H9 (cell line): Measurements from ENCODE around the gene CATSPER1. TPM values are rescaled to one million over a fixed set of nuclear protein-coding genes. Genes with fewer than 3 reads are reported as not detected.

ENCODE experiments used
- DNase-seq: peaks from one replicate; pipeline ENCODE4 v3.0.0-alpha.2; 2017
- H2AFZ ChIP-seq: one replicate; pipeline ENCODE4 v1.6.1; 2013; ENCODE audit warnings: mild to moderate bottlenecking, low read length, control low read depth, moderate library complexity
- H2AK5ac ChIP-seq: 2 replicates; pipeline ENCODE4 v1.6.1; 2013; ENCODE audit warnings: low read length, control low read depth, mixed read lengths; ENCODE audit not compliant: insufficient read length
- H2BK120ac ChIP-seq: one replicate; pipeline ENCODE4 v1.6.1; 2013; ENCODE audit warnings: low read depth, mild to moderate bottlenecking, low read length, control low read depth, inconsistent platforms; ENCODE audit not compliant: poor library complexity, severe bottlenecking
- H2BK12ac ChIP-seq: 2 replicates; pipeline ENCODE4 v1.6.1; 2013; ENCODE audit warnings: low read length, control low read depth, mixed read lengths, low read depth; ENCODE audit not compliant: insufficient read length
- H2BK15ac ChIP-seq: 2 replicates; pipeline ENCODE4 v1.6.1; 2013; ENCODE audit warnings: low read depth, low read length, control low read depth
- H2BK20ac ChIP-seq: one replicate; pipeline ENCODE4 v1.6.1; 2013; ENCODE audit warnings: low read depth, mild to moderate bottlenecking, low read length, control low read depth, inconsistent platforms; ENCODE audit not compliant: poor library complexity, severe bottlenecking
- H2BK5ac ChIP-seq: 2 replicates; pipeline ENCODE4 v1.6.1; 2013; ENCODE audit warnings: low read length, control low read depth, mixed read lengths; ENCODE audit not compliant: insufficient read length
- H3K14ac ChIP-seq: 2 replicates; pipeline ENCODE4 v1.6.1; 2013; ENCODE audit warnings: low read length, control low read depth; ENCODE audit not compliant: insufficient read depth
- H3K18ac ChIP-seq: 2 replicates; pipeline ENCODE4 v1.6.1; 2013; ENCODE audit warnings: low read depth, mild to moderate bottlenecking, mixed read lengths, low read length, control low read depth; ENCODE audit not compliant: insufficient read length
- H3K23ac ChIP-seq: 2 replicates; pipeline ENCODE4 v1.6.1; 2013; ENCODE audit warnings: low read length, control low read depth, mixed read lengths, low read depth; ENCODE audit not compliant: insufficient read length
- H3K23me2 ChIP-seq: 2 replicates; pipeline ENCODE4 v1.6.1; 2013; ENCODE audit warnings: low read depth, mild to moderate bottlenecking, mixed read lengths, low read length, control low read depth; ENCODE audit not compliant: insufficient read length, poor library complexity, severe bottlenecking
- H3K27ac ChIP-seq: 2 replicates; pipeline ENCODE4 v1.5.1; 2013; ENCODE audit warnings: low read length, control low read depth, mixed read lengths, low read depth; ENCODE audit not compliant: insufficient read length
- H3K27me3 ChIP-seq: 2 replicates; pipeline ENCODE4 v1.6.1; 2013; ENCODE audit warnings: low read length, control low read depth, inconsistent platforms; ENCODE audit not compliant: insufficient read depth
- H3K4ac ChIP-seq: 2 replicates; pipeline ENCODE4 v1.6.1; 2013; ENCODE audit warnings: low read depth, mild to moderate bottlenecking, control low read depth, inconsistent platforms, low read length, moderate library complexity
- H3K4me1 ChIP-seq: 2 replicates; pipeline ENCODE4 v1.6.1; 2013; ENCODE audit warnings: low read length, control low read depth, inconsistent platforms; ENCODE audit not compliant: insufficient read depth
- H3K4me2 ChIP-seq: 2 replicates; pipeline ENCODE4 v1.6.1; 2013; ENCODE audit warnings: low read length, control low read depth, mixed read lengths; ENCODE audit not compliant: insufficient read length, insufficient read depth
- H3K56ac ChIP-seq: 2 replicates; pipeline ENCODE4 v1.6.1; 2013; ENCODE audit warnings: low read depth, mild to moderate bottlenecking, mixed read lengths, low read length, control low read depth; ENCODE audit not compliant: insufficient read length
- H3K79me1 ChIP-seq: 2 replicates; pipeline ENCODE4 v1.6.1; 2013; ENCODE audit warnings: low read depth, mild to moderate bottlenecking, moderate library complexity, low read length, control low read depth, inconsistent platforms; ENCODE audit not compliant: insufficient read depth, poor library complexity, severe bottlenecking
- H3K79me2 ChIP-seq: 2 replicates; pipeline ENCODE4 v1.6.1; 2013; ENCODE audit warnings: low read length, control low read depth, inconsistent platforms; ENCODE audit not compliant: insufficient read depth
- H3K9ac ChIP-seq: 2 replicates; pipeline ENCODE4 v1.6.1; 2013; ENCODE audit warnings: low read length, control low read depth, mixed read lengths; ENCODE audit not compliant: insufficient read length; ENCODE audit errors: extremely low read depth
- H3K9me3 ChIP-seq: one replicate; pipeline ENCODE4 v1.6.1; 2013; ENCODE audit warnings: low read depth, low read length, inconsistent platforms; ENCODE audit not compliant: control insufficient read depth
- H3T11ph ChIP-seq: one replicate; pipeline ENCODE4 v1.6.1; 2013; ENCODE audit warnings: mild to moderate bottlenecking, low read length, control low read depth, inconsistent platforms
- H4K20me1 ChIP-seq: one replicate; pipeline ENCODE4 v1.6.1; 2013; ENCODE audit not compliant: control insufficient read depth, insufficient read length, insufficient read depth
- H4K5ac ChIP-seq: 2 replicates; pipeline ENCODE4 v1.6.1; 2013; ENCODE audit warnings: low read depth, mild to moderate bottlenecking, mixed read lengths, low read length, control low read depth; ENCODE audit not compliant: insufficient read length
- H4K8ac ChIP-seq: replicated peaks from 2 replicates; pipeline ENCODE4 v1.6.1; 2013; ENCODE audit warnings: low read length, control low read depth, mixed read lengths, low read depth; ENCODE audit not compliant: insufficient read length
- H4K91ac ChIP-seq: 2 replicates; pipeline ENCODE4 v1.6.1; 2013; ENCODE audit warnings: low read depth, mild to moderate bottlenecking, moderate library complexity, mixed read lengths, low read length, control low read depth; ENCODE audit not compliant: insufficient read length
- H3K27ac Mint-ChIP-seq, 3 experiments: 2 replicates in 2 of 3; 3 replicates in 1 of 3; pipeline ENCODE4 v1.8.0; 2020 to 2021; ENCODE audit warnings: mixed read lengths in 3 of 3, mild to moderate bottlenecking in 1 of 3, moderate library complexity in 1 of 3
- H3K27me3 Mint-ChIP-seq: 2 replicates; pipeline ENCODE4 v1.8.0; 2021; ENCODE audit warnings: low read depth, mild to moderate bottlenecking, moderate library complexity, mixed read lengths
- H3K36me3 Mint-ChIP-seq, 3 experiments: 2 replicates in 2 of 3; 3 replicates in 1 of 3; pipeline ENCODE4 v1.8.0; 2020 to 2021; ENCODE audit warnings: low read depth in 3 of 3, mixed read lengths in 3 of 3; ENCODE audit not compliant: insufficient read depth in 1 of 3
- H3K4me1 Mint-ChIP-seq, 2 experiments: 2 replicates each; pipeline ENCODE4 v1.8.0; 2020; ENCODE audit warnings: mixed read lengths in 2 of 2
- H3K4me3 Mint-ChIP-seq, 2 experiments: 2 replicates in 1 of 2; 3 replicates in 1 of 2; pipeline ENCODE4 v1.8.0; 2020 to 2021; ENCODE audit warnings: mild to moderate bottlenecking in 2 of 2, mixed read lengths in 2 of 2, moderate library complexity in 1 of 2
- H3K9me3 Mint-ChIP-seq, 2 experiments: 2 replicates in 1 of 2; 3 replicates in 1 of 2; pipeline ENCODE4 v1.8.0; 2020; ENCODE audit warnings: mild to moderate bottlenecking in 2 of 2, mixed read lengths in 2 of 2, moderate library complexity in 1 of 2
- WGBS: extraction: QIAGEN DNeasy Blood & Tissue Kit; methylation state at CpG from one replicate; pipeline ENCODE4 v1.1.7; 2013; ENCODE audit warnings: missing lambda C conversion rate, low lambda C conversion rate, mixed read lengths; ENCODE audit not compliant: insufficient read length; ENCODE audit errors: extremely low coverage; 5-methylcytosine and 5-hydroxymethylcytosine counted together
- total RNA-seq: library from RNA; stranded (reverse); gene quantifications from 2 replicates; pipeline ENCODE4 v1.2.1, GENCODE V29; 2021
- TF ChIP-seq, protein P1 (sequence below): fragments of 200-600 bp; sonication (generic); conservative IDR thresholded peaks from 3 replicates; pipeline ENCODE4 v1.8.0; 2021; ENCODE audit warnings: antibody characterized with exemption, mild to moderate bottlenecking

The CATSPER1 gene
- total RNA-seq, 1 experiment from 2014 or later = not detected

GRCh38 chr11:66068923-66069714 lies 42.8 kb upstream of the CATSPER1 start:
- H4K8ac ChIP-seq = no peak overlapping the region
- peak overlapping the region; percentile 25 for H3K27ac ChIP-seq
- no peaks in the 10 kb centered on the region for H3K4me1 ChIP-seq
- H2BK120ac ChIP-seq = no peak overlapping the region
- H3K4ac ChIP-seq = no peak overlapping the region
- no peaks in the 10 kb centered on the region for H3K27me3 Mint-ChIP-seq
- H3K9me3 Mint-ChIP-seq = no peaks in the 10 kb centered on the region
- H3K14ac ChIP-seq = no peak overlapping the region
- peaks cover 21 to 32% of the 10 kb centered on the region in 2 experiments for H3K4me1 Mint-ChIP-seq
- H4K20me1 ChIP-seq = no peaks in the 10 kb centered on the region
- H3T11ph ChIP-seq = no peak overlapping the region
- no peak overlapping the region for H2BK20ac ChIP-seq
- H3K56ac ChIP-seq = no peak overlapping the region
- peak overlapping the region; percentile 66 to 84 for H3K4me3 Mint-ChIP-seq
- H3K9me3 ChIP-seq = no peaks in the 10 kb centered on the region
- no peak overlapping the region for H2AFZ ChIP-seq
- H3K79me2 ChIP-seq = peaks cover 2% of the 10 kb centered on the region; the same call in 1 of the 2 replicates
- no peak overlapping the region for H3K9ac ChIP-seq
- H3K27me3 ChIP-seq = no peaks in the 10 kb centered on the region
- TF ChIP-seq, protein P1, sequence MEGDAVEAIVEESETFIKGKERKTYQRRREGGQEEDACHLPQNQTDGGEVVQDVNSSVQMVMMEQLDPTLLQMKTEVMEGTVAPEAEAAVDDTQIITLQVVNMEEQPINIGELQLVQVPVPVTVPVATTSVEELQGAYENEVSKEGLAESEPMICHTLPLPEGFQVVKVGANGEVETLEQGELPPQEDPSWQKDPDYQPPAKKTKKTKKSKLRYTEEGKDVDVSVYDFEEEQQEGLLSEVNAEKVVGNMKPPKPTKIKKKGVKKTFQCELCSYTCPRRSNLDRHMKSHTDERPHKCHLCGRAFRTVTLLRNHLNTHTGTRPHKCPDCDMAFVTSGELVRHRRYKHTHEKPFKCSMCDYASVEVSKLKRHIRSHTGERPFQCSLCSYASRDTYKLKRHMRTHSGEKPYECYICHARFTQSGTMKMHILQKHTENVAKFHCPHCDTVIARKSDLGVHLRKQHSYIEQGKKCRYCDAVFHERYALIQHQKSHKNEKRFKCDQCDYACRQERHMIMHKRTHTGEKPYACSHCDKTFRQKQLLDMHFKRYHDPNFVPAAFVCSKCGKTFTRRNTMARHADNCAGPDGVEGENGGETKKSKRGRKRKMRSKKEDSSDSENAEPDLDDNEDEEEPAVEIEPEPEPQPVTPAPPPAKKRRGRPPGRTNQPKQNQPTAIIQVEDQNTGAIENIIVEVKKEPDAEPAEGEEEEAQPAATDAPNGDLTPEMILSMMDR = peak; percentile 36; the same call in 1 of the 3 replicates
- H4K91ac ChIP-seq = no peak overlapping the region
- H3K27ac Mint-ChIP-seq = peak overlapping the region; percentile 87 to 94 (median 88)
- no peak overlapping the region for H2BK5ac ChIP-seq
- H3K36me3 Mint-ChIP-seq = peaks cover 36 to 63% (median 53%) of the 10 kb centered on the region in 3 experiments
- H4K5ac ChIP-seq = no peak overlapping the region
- H3K18ac ChIP-seq = no peak overlapping the region
- H3K79me1 ChIP-seq = no peaks in the 10 kb centered on the region
- no peak overlapping the region for H3K23ac ChIP-seq
- peaks cover 4% of the 10 kb centered on the region for H3K23me2 ChIP-seq
- H3K4me2 ChIP-seq = peak overlapping the region; percentile 6
- no peak overlapping the region for H2AK5ac ChIP-seq
- no peak for DNase-seq
- H2BK15ac ChIP-seq = no peak overlapping the region
- no peak overlapping the region for H2BK12ac ChIP-seq
- WGBS = no CpG with 5 or more reads among the region's 14 CpGs
